Spinal cord (tissue), 10 donors: Measurements from ENCODE around the gene ZNF22. TPM values are rescaled to one million over a fixed set of nuclear protein-coding genes. Genes with fewer than 3 reads are reported as not detected.

Experiments used
- DNase-seq, 6 donors: peaks; one replicate each; pipeline versions ENCODE4 v3.0.0 to v3.0.0-alpha.2; 2013 to 2015; ENCODE audit warnings: low spot score in 6 of 6, low read depth in 4 of 6
- H3K27ac ChIP-seq: one replicate; pipeline ENCODE4 v1.5.1; 2013; ENCODE audit warnings: low read depth, low read length, control low read depth
- H3K27me3 ChIP-seq: one replicate; pipeline ENCODE4 v1.6.1; 2013; ENCODE audit warnings: low read length; ENCODE audit not compliant: control insufficient read depth, insufficient read depth
- H3K36me3 ChIP-seq: one replicate; pipeline ENCODE4 v1.6.1; 2013; ENCODE audit warnings: low read length; ENCODE audit not compliant: control insufficient read depth, insufficient read depth
- H3K4me1 ChIP-seq: one replicate; pipeline ENCODE4 v1.6.1; 2013; ENCODE audit warnings: low read length; ENCODE audit not compliant: control insufficient read depth, insufficient read depth
- H3K4me3 ChIP-seq: one replicate; pipeline ENCODE4 v1.5.1; 2013; ENCODE audit warnings: low read depth, low read length, control low read depth
- H3K9me3 ChIP-seq: one replicate; pipeline ENCODE4 v1.6.1; 2013; ENCODE audit warnings: low read length; ENCODE audit not compliant: control insufficient read depth, insufficient read depth
- WGBS: methylation state at CpG from one replicate; pipeline ENCODE4 v1.1.5; 2013; ENCODE audit warnings: missing lambda C conversion rate; ENCODE audit not compliant: insufficient coverage; 5-methylcytosine and 5-hydroxymethylcytosine counted together
- polyA plus RNA-seq, 2 donors: library from polyadenylated mRNA; unstranded; fragments of 120-200 nt; gene quantifications; one replicate each; pipeline ENCODE4 v1.2.1, GENCODE V29; 2013; ENCODE audit not compliant: insufficient read length in 2 of 2
- total RNA-seq, 2 donors: library from RNA; depleted of rRNA in 1 of 2; stranded (reverse); fragments of 120-200 nt in 1 of 2; fragments of >200 nt in 1 of 2; gene quantifications; one replicate each; pipeline versions ENCODE4 v1.2.3 to v1.2.4, GENCODE V29; 2013 to 2014
- donor health status: healthy.

Gene ZNF22
- total and polyA plus RNA-seq, 4 donors: 44.5 to 58.6 (median 46.0) TPM

- H3K4me1 ChIP-seq: peaks cover 69% of the 10 kb centered on the region
- WGBS: 78% methylated on average over 8 of the region's 9 CpGs
- peak overlapping the region; percentile 71 for H3K27ac ChIP-seq
- no peaks in the 10 kb centered on the region for H3K27me3 ChIP-seq
- peaks cover 63% of the 10 kb centered on the region for H3K36me3 ChIP-seq
- H3K9me3 ChIP-seq: no peaks in the 10 kb centered on the region
- no peak overlapping the region for H3K4me3 ChIP-seq
- DNase-seq: no peak
These were observed 18.6 kb upstream of the ZNF22 start for GRCh38 chr10:44982114-44982460.

DNA sequence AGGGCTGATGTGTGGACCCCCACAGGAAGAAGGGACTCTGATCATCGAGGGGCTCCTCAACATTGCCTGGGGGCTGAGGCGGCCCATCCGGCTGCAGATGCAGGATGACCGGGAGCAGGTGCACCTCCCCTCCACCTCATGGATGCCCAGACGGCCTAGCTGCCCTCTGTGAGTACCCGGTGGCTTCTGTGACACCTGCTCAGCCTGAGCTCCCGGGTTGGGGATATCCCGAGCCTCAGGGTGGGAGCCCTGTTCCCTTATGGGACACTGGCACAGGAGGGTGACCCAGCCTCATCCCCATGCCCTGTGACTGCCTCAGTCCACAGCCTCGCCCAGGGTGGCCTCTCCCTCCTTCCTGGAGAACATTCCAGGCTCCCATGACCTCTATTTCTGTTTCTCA is 18.2 kb upstream of the ZNF22 start:
- no peak overlapping the region for H3K27ac ChIP-seq

GRCh38 chr10:44983066-44983894 is 17.4 kb upstream of the ZNF22 start:
- H3K27me3 ChIP-seq: no peaks in the 10 kb centered on the region
- no peak overlapping the region for H3K27ac ChIP-seq
- H3K4me1 ChIP-seq: peaks cover 57% of the 10 kb centered on the region
- no peak overlapping the region for H3K4me3 ChIP-seq
- no peak for DNase-seq
- peaks cover 54% of the 10 kb centered on the region for H3K36me3 ChIP-seq
- no peaks in the 10 kb centered on the region for H3K9me3 ChIP-seq
- 79% methylated on average over 13 of the region's 13 CpGs for WGBS

More for the DNA sequence above, 18.2 kb upstream of the ZNF22 start:
- 84% methylated on average over 9 of the region's 9 CpGs for WGBS
- Histone ChIP-seq H3K4me3 (no peak overlapping the region), H3K9me3 (no peaks in the 10 kb centered on the region), H3K4me1 (peaks cover 65% of the 10 kb centered on the region), H3K36me3 (peaks cover 59% of the 10 kb centered on the region), H3K27me3 (no peaks in the 10 kb centered on the region)
- no peak for DNase-seq

GRCh38 chr10:44983895-44984278 is 16.8 kb upstream of the ZNF22 start:
- Histone ChIP-seq H3K9me3 (no peaks in the 10 kb centered on the region), H3K27ac (no peak overlapping the region), H3K4me3 (no peak overlapping the region), H3K4me1 (peaks cover 51% of the 10 kb centered on the region), H3K27me3 (no peaks in the 10 kb centered on the region), H3K36me3 (peaks cover 49% of the 10 kb centered on the region)
- 81% methylated on average over 10 of the region's 10 CpGs for WGBS
- no peak for DNase-seq

- Histone ChIP-seq H3K4me3 (no peak overlapping the region), H3K36me3 (peaks cover 48% of the 10 kb centered on the region), H3K4me1 (peaks cover 43% of the 10 kb centered on the region), H3K27ac (no peak overlapping the region), H3K9me3 (no peaks in the 10 kb centered on the region), H3K27me3 (no peaks in the 10 kb centered on the region)
- DNase-seq: no peak
- WGBS: 93% methylated on average over 15 of the region's 15 CpGs
These were observed 16.0 kb upstream of the ZNF22 start for GRCh38 chr10:44984671-44985101.

DNA sequence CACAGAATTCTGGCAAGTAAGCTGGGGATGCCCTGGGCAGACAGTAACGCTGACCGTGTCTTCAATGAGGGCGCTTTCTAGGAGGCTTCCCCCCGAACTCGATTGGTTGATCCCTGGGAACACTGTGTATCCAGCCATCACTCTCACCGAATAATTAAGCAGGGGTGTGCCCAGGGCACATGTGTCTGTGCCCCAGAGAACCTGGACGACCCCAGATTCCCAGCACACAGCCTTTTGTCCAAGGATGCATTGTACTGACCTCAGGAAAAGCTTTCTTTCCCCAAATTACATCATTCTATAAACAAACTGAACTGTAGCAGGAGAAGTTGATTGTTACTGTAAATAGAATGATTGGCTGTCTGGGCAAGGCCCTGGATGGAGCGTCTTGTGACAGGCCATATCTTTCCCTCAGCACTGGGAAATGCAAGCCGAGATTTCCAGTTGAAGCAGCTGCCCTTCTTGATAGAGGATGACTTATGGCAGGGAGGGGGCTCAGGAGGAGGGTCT is 15.5 kb upstream of the ZNF22 start:
- Histone ChIP-seq H3K4me1 (peaks cover 39% of the 10 kb centered on the region), H3K27me3 (no peaks in the 10 kb centered on the region), H3K4me3 (no peak overlapping the region), H3K27ac (no peak overlapping the region), H3K36me3 (peaks cover 50% of the 10 kb centered on the region), H3K9me3 (no peaks in the 10 kb centered on the region)
- DNase-seq: no peak
- 83% methylated on average over 8 of the region's 9 CpGs for WGBS

DNA sequence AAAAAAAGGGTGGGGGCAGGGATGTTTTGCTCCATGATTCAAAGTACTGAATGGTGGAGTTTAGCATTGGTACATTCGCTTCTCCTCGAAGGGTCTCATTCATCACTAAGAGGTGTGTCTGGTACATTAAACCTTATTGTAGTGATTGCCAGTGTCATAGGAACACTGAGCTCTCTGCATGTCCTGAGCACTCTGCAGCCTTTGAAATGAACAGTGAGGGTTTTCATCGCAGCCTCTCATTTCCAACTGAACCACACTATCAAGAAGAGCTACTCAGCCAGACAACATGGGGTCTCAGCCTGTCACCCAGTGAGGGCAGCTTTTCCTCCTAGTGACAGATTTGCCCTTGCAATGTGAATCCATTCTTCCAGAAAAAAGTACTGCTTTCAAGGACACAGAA is 14.5 kb upstream of the ZNF22 start:
- peaks cover 41% of the 10 kb centered on the region for H3K4me1 ChIP-seq
- WGBS: 80% methylated on average over 1 of the region's 3 CpGs
- no peak overlapping the region for H3K4me3 ChIP-seq
- H3K27me3 ChIP-seq: no peaks in the 10 kb centered on the region
- H3K27ac ChIP-seq: peak overlapping the region; percentile 6
- H3K9me3 ChIP-seq: no peaks in the 10 kb centered on the region
- H3K36me3 ChIP-seq: peaks cover 56% of the 10 kb centered on the region
- no peak for DNase-seq

- Histone ChIP-seq H3K4me3 (no peak overlapping the region), H3K27me3 (no peaks in the 10 kb centered on the region), H3K36me3 (peaks cover 60% of the 10 kb centered on the region), H3K27ac (peak overlapping the region; percentile 6), H3K4me1 (peaks cover 37% of the 10 kb centered on the region), H3K9me3 (no peaks in the 10 kb centered on the region)
- 85% methylated on average over 1 of the region's 3 CpGs for WGBS
- no peak for DNase-seq
These were observed 14.1 kb upstream of the ZNF22 start for GRCh38 chr10:44986670-44987069.

DNA sequence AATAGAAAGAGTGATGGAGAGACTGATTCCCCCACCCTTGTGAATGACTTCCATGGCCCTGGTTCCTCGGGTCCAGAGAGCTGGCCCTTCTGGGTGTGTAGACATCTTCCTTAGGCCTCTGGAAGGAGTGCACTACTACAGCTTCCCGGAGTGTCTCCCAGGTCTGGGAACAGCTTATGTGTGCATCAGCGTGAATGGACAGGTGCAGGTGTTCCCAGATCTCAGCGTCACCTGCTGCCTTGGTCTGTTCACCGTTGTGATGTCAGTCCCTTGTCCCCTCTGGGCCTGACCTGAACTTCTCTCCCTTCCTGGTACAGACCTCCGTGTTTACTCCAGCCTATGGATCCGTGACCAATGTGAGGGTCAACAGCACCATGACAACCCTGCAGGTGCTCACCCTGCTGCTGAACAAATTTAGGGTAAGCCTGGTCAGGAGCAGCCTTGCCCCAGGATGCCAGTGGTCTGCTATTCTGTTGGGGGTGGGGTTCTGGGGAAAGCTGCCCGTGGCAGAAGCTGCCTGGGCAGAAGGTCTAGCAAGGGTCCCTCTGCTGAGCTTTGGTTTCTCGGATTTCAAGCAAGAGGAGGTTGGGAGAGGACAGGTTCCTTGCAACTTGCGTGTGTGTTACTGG is 11.7 kb upstream of the ZNF22 start:
- Histone ChIP-seq H3K4me1 (peaks cover 46% of the 10 kb centered on the region), H3K9me3 (no peaks in the 10 kb centered on the region), H3K4me3 (no peak overlapping the region), H3K27me3 (no peaks in the 10 kb centered on the region), H3K27ac (no peak overlapping the region), H3K36me3 (peaks cover 61% of the 10 kb centered on the region)
- no peak for DNase-seq
- WGBS: 94% methylated on average over 9 of the region's 10 CpGs
